HEK293 (cell line): ENCODE data around the gene MAEA.

ENCODE experiments used
- CTCF ChIA-PET: fragments of 350-600 bp; formaldehyde crosslinking; extraction: SDS; loops from one replicate; lab custom pipeline; 2021; ENCODE audit warnings: antibody characterized with exemption; lab: Yijun Ruan, JAX
- POLR2A ChIA-PET: fragments of 300-600 bp; formaldehyde crosslinking; extraction: SDS; loops from one replicate; lab custom pipeline; 2020; ENCODE audit warnings: antibody characterized with exemption, inconsistent platforms; lab: Yijun Ruan, JAX
- H3K27ac ChIP-seq: fragments of 200-500 bp; sonication (Bioruptor generic); 2 replicates; pipeline ENCODE4 v1.5.1; 2014; ENCODE audit warnings: low read depth, low read length, control low read depth, inconsistent platforms; ENCODE audit errors: extremely low read depth
- H3K36me3 ChIP-seq, 2 experiments: fragments of 200-500 bp in 1 of 2; sonication (Bioruptor generic) in 1 of 2; 1 replicate in 1 of 2; 2 replicates in 1 of 2; pipeline ENCODE4 v1.5.1; 2014 to 2017; ENCODE audit warnings: inconsistent platforms in 2 of 2, low read length in 2 of 2; ENCODE audit not compliant: control insufficient read depth in 2 of 2, insufficient read depth in 1 of 2
- H3K4me1 ChIP-seq: fragments of 200-500 bp; sonication (Bioruptor generic); 2 replicates; pipeline ENCODE4 v1.5.1; 2014; ENCODE audit warnings: mild to moderate bottlenecking, low read length, inconsistent platforms; ENCODE audit not compliant: control insufficient read depth, insufficient read depth
- H3K4me3 ChIP-seq: 2 replicates; pipeline ENCODE4 v1.5.1; 2011; ENCODE audit warnings: low read depth, mild to moderate bottlenecking, control low read depth, low read length, moderate library complexity
- H3K9me3 ChIP-seq: fragments of 200-500 bp; sonication (Bioruptor generic); 2 replicates; pipeline ENCODE4 v1.5.1; 2014; ENCODE audit warnings: low read depth, low read length, inconsistent platforms; ENCODE audit not compliant: control insufficient read depth, insufficient read depth
- MYNN ChIP-seq: fragments of 450-650 bp; formaldehyde crosslinking; IDR thresholded peaks from 2 replicates; pipeline ENCODE4 v1.5.1; 2016; ENCODE audit warnings: missing biosample characterization, missing genetic modification characterization, borderline replicate concordance
- YY2 ChIP-seq: fragments of 450-650 bp; formaldehyde crosslinking; IDR thresholded peaks from 2 replicates; pipeline ENCODE4 v1.5.1; 2016; ENCODE audit warnings: missing biosample characterization, missing genetic modification characterization
- ZEB2 ChIP-seq: fragments of 450-650 bp; formaldehyde crosslinking; IDR thresholded peaks from 2 replicates; pipeline ENCODE4 v1.5.1; 2016; ENCODE audit warnings: missing biosample characterization, missing genetic modification characterization
- ZFP37 ChIP-seq: fragments of 450-650 bp; formaldehyde crosslinking; IDR thresholded peaks from 2 replicates; pipeline ENCODE4 v1.5.1; 2016; ENCODE audit warnings: missing biosample characterization, missing genetic modification characterization
- ZNF366 ChIP-seq: fragments of 450-650 bp; formaldehyde crosslinking; conservative IDR thresholded peaks from 2 replicates; pipeline ENCODE4 v1.5.1; 2016; ENCODE audit warnings: missing biosample characterization, missing genetic modification characterization
- ZNF37A ChIP-seq: fragments of 450-650 bp; IDR thresholded peaks from 2 replicates; pipeline ENCODE4 v1.5.1; 2018; ENCODE audit warnings: missing biosample characterization, missing genetic modification characterization
- ZNF549 ChIP-seq: fragments of 450-650 bp; IDR thresholded peaks from 2 replicates; pipeline ENCODE4 v1.5.1; 2018; ENCODE audit warnings: missing biosample characterization, missing genetic modification characterization, mild to moderate bottlenecking, inconsistent platforms, moderate library complexity
- ZNF555 ChIP-seq: fragments of 450-650 bp; formaldehyde crosslinking; conservative IDR thresholded peaks from 2 replicates; pipeline ENCODE4 v1.5.1; 2017; ENCODE audit warnings: missing biosample characterization, mild to moderate bottlenecking, missing genetic modification characterization, inconsistent platforms
- ZNF776 ChIP-seq: fragments of 450-650 bp; formaldehyde crosslinking; IDR thresholded peaks from 2 replicates; pipeline ENCODE4 v1.5.0; 2017; ENCODE audit warnings: missing biosample characterization, missing genetic modification characterization, borderline replicate concordance
- TF ChIP-seq, protein P1 (sequence below): fragments of 450-650 bp; formaldehyde crosslinking; IDR thresholded peaks from 2 replicates; pipeline ENCODE4 v1.5.1; 2016; ENCODE audit warnings: missing biosample characterization, missing genetic modification characterization, low read depth
- TF ChIP-seq, protein P2 (sequence below): fragments of 450-650 bp; formaldehyde crosslinking; IDR thresholded peaks from 2 replicates; pipeline ENCODE4 v1.5.1; 2016; ENCODE audit warnings: missing biosample characterization, missing genetic modification characterization
- TF ChIP-seq, protein P3 (sequence below): fragments of 450-650 bp; formaldehyde crosslinking; conservative IDR thresholded peaks from 2 replicates; pipeline ENCODE4 v1.5.1; 2016; ENCODE audit warnings: low read depth, missing biosample characterization, missing genetic modification characterization
- TF ChIP-seq, protein P4 (sequence below): fragments of 450-650 bp; formaldehyde crosslinking; IDR thresholded peaks from 2 replicates; pipeline ENCODE4 v1.5.1; 2016; ENCODE audit warnings: missing biosample characterization, missing genetic modification characterization
- TF ChIP-seq, protein P5 (sequence below): fragments of 450-650 bp; formaldehyde crosslinking; IDR thresholded peaks from 2 replicates; pipeline ENCODE4 v1.5.1; 2016; ENCODE audit warnings: missing biosample characterization, missing genetic modification characterization, low read depth

MAEA gene

DNA sequence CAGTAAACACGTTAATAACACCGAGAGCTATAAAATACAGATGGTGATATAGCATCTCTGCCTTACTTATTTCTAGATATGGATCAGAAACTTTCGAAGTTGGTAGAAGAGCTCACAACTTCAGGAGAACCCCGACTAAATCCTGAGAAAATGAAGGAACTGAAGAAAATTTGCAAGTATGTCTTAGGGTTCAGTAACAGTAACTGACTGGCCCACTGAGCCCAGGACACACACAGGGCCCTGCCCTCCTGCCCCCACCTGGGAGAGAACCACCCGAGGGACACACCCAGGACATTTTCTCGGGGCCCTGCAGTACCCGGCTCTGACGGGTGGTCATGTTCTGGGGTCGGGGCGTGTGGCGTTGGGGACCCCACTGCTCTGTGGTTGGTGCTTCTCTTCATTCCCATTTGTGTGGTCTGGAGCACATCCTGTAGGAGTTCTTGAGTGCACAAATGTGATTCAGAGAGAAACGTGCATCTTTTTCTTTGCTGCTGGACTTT, 58.4 kb downstream of the MAEA start (continued):
- TF ChIP-seq ZNF776 (tag by site-specific recombination) (no peak), ZEB2 (tag by site-specific recombination) (no peak), ZNF37A (tag by site-specific recombination) (no peak), ZNF549 (tag by site-specific recombination) (no peak)
- TF ChIP-seq, protein P1, sequence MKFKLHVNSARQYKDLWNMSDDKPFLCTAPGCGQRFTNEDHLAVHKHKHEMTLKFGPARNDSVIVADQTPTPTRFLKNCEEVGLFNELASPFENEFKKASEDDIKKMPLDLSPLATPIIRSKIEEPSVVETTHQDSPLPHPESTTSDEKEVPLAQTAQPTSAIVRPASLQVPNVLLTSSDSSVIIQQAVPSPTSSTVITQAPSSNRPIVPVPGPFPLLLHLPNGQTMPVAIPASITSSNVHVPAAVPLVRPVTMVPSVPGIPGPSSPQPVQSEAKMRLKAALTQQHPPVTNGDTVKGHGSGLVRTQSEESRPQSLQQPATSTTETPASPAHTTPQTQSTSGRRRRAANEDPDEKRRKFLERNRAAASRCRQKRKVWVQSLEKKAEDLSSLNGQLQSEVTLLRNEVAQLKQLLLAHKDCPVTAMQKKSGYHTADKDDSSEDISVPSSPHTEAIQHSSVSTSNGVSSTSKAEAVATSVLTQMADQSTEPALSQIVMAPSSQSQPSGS = no peak

DNA sequence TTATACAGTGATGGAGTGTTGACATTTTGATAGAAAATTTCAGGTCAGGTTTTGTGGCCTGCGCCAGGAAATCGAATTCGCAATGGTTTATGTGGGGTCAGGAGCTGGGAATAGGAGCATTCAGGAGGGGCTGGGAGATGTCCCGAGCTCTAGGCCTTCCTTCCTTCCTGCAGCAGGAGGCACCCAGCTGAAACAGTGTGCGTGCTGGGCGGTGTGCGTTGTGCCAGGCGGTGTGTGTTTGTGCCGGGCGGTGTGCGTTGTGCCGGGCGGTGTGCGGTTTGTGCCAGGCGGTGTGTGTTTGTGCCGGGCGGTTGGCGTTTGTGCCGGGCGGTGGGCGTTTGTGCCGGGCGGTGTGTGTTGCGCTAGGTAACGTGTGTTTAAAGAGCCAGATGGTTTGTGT, 59.1 kb downstream of the MAEA start:
- Histone ChIP-seq H3K4me1 (no peaks in the 10 kb centered on the region), H3K9me3 (no peaks in the 10 kb centered on the region), H3K36me3 (peaks cover 0 to 33% of the 10 kb centered on the region in 2 experiments; a peak in 1 of 3 replicates), H3K4me3 (no peak overlapping the region), H3K27ac (no peak overlapping the region)
- CTCF ChIA-PET = interaction anchor here (0.6 to 1.7 kb wide), 2 partner anchors 218 to 370 kb away, joined by 3 to 5 read pairs; no protein-coding TSS in a partner anchor
- TF ChIP-seq ZNF555 (no peak), ZNF366 (tag by site-specific recombination) (no peak), MYNN (no peak), ZEB2 (tag by site-specific recombination) (no peak), YY2 (no peak), ZFP37 (tag by site-specific recombination) (no peak)
- TF ChIP-seq, protein P2, sequence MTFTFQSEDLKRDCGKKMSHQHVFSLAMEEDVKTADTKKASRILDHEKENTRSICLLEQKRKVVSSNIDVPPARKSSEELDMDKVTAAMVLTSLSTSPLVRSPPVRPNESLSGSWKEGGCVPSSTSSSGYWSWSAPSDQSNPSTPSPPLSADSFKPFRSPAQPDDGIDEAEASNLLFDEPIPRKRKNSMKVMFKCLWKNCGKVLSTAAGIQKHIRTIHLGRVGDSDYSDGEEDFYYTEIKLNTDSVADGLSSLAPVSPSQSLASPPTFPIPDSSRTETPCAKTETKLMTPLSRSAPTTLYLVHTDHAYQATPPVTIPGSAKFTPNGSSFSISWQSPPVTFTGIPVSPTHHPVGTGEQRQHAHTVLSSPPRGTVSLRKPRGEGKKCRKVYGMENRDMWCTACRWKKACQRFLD (tag by site-specific recombination) = no peak
- TF ChIP-seq, protein P3, sequence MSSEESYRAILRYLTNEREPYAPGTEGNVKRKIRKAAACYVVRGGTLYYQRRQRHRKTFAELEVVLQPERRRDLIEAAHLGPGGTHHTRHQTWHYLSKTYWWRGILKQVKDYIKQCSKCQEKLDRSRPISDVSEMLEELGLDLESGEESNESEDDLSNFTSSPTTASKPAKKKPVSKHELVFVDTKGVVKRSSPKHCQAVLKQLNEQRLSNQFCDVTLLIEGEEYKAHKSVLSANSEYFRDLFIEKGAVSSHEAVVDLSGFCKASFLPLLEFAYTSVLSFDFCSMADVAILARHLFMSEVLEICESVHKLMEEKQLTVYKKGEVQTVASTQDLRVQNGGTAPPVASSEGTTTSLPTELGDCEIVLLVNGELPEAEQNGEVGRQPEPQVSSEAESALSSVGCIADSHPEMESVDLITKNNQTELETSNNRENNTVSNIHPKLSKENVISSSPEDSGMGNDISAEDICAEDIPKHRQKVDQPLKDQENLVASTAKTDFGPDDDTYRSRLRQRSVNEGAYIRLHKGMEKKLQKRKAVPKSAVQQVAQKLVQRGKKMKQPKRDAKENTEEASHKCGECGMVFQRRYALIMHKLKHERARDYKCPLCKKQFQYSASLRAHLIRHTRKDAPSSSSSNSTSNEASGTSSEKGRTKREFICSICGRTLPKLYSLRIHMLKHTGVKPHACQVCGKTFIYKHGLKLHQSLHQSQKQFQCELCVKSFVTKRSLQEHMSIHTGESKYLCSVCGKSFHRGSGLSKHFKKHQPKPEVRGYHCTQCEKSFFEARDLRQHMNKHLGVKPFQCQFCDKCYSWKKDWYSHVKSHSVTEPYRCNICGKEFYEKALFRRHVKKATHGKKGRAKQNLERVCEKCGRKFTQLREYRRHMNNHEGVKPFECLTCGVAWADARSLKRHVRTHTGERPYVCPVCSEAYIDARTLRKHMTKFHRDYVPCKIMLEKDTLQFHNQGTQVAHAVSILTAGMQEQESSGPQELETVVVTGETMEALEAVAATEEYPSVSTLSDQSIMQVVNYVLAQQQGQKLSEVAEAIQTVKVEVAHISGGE = no peak
- TF ChIP-seq, protein P4, sequence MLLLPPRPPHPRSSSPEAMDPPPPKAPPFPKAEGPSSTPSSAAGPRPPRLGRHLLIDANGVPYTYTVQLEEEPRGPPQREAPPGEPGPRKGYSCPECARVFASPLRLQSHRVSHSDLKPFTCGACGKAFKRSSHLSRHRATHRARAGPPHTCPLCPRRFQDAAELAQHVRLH (tag by site-specific recombination) = no peak
- TF ChIP-seq, protein P5, sequence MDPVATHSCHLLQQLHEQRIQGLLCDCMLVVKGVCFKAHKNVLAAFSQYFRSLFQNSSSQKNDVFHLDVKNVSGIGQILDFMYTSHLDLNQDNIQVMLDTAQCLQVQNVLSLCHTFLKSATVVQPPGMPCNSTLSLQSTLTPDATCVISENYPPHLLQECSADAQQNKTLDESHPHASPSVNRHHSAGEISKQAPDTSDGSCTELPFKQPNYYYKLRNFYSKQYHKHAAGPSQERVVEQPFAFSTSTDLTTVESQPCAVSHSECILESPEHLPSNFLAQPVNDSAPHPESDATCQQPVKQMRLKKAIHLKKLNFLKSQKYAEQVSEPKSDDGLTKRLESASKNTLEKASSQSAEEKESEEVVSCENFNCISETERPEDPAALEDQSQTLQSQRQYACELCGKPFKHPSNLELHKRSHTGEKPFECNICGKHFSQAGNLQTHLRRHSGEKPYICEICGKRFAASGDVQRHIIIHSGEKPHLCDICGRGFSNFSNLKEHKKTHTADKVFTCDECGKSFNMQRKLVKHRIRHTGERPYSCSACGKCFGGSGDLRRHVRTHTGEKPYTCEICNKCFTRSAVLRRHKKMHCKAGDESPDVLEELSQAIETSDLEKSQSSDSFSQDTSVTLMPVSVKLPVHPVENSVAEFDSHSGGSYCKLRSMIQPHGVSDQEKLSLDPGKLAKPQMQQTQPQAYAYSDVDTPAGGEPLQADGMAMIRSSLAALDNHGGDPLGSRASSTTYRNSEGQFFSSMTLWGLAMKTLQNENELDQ = no peak
- TF ChIP-seq, all 188 proteins: peak for 0
- POLR2A ChIA-PET = no interaction called here
